Small intestine (tissue), 7 donors: ENCODE data around the gene WDR77. TPM values are rescaled to one million over a fixed set of nuclear protein-coding genes. Genes with fewer than 3 reads are reported as not detected.
A peak's percentile ranks its signal among the peaks of the same experiment; 100 is the strongest.

Experiments
- DNase-seq, 2 donors: peaks; one replicate each; pipeline versions ENCODE4 v3.0.0 to v3.0.0-alpha.2; 2013
- FAIRE-seq: peaks from 2 replicates; lab custom pipeline; 2012; peaks lifted over from hg19 to GRCh38; lab: Jason Lieb, UNC
- H3K27ac ChIP-seq, 3 donors: one replicate each; pipeline ENCODE4 v1.5.1; 2013; ENCODE audit warnings: low read length in 2 of 3, mild to moderate bottlenecking in 2 of 3, control low read depth in 1 of 3, inconsistent platforms in 1 of 3, low read depth in 1 of 3, moderate library complexity in 1 of 3
- H3K27me3 ChIP-seq, 3 donors: one replicate each; pipeline ENCODE4 v1.6.1; 2013; ENCODE audit warnings: low read length in 3 of 3, inconsistent platforms in 1 of 3; ENCODE audit not compliant: control insufficient read depth in 3 of 3, insufficient read depth in 3 of 3
- H3K36me3 ChIP-seq, 3 donors: one replicate each; pipeline ENCODE4 v1.6.1; 2013; ENCODE audit warnings: low read length in 3 of 3, inconsistent platforms in 1 of 3, low read depth in 1 of 3, mild to moderate bottlenecking in 1 of 3, moderate library complexity in 1 of 3; ENCODE audit not compliant: control insufficient read depth in 3 of 3, insufficient read depth in 2 of 3
- H3K4me1 ChIP-seq, 3 donors: one replicate each; pipeline ENCODE4 v1.6.1; 2013; ENCODE audit warnings: low read length in 2 of 3, inconsistent platforms in 1 of 3, low read depth in 1 of 3, mild to moderate bottlenecking in 1 of 3, moderate library complexity in 1 of 3; ENCODE audit not compliant: control insufficient read depth in 3 of 3, insufficient read depth in 2 of 3
- H3K4me3 ChIP-seq, 3 donors: one replicate each; pipeline ENCODE4 v1.5.1; 2013; ENCODE audit warnings: low read length in 3 of 3, control low read depth in 1 of 3, inconsistent platforms in 1 of 3, low read depth in 1 of 3, mild to moderate bottlenecking in 1 of 3, moderate library complexity in 1 of 3
- H3K9me3 ChIP-seq, 2 donors: one replicate each; pipeline ENCODE4 v1.6.1; 2013; ENCODE audit warnings: low read depth in 1 of 2, low read length in 1 of 2; ENCODE audit not compliant: control insufficient read depth in 2 of 2, insufficient read depth in 1 of 2
- WGBS, 3 donors: extraction: QIAGEN DNeasy Blood & Tissue Kit; methylation state at CpG; one replicate each; pipeline ENCODE4 v1.1.7; 2013; 5-methylcytosine and 5-hydroxymethylcytosine counted together
- polyA plus RNA-seq, 4 donors: library from polyadenylated mRNA; stranded (reverse) in 3 of 4; unstranded in 1 of 4; fragments of 200-250 nt in 3 of 4; fragments of 120-200 nt in 1 of 4; gene quantifications; one replicate each; pipeline versions ENCODE4 v1.2.1 to v1.2.3, GENCODE V29; 2013
- donor health status: healthy with polysubstance abuse.
- donor health status: control.
- donor health status: control.
- donor health status: Bipolar disorder and iron deficiency.
- donor health status: healthy.

WDR77 gene
- polyA plus RNA-seq, 4 donors = 11.0 to 30.1 (median 21.7) TPM

- no peak for FAIRE-seq
- H3K36me3 ChIP-seq = peaks cover 19 to 36% (median 21%) of the 10 kb centered on the region in 3 donors
- no peak for DNase-seq
- H3K27ac ChIP-seq = no peak overlapping the region
- 67 to 86% (median 74%) methylated on average over 3 of the region's 3 CpGs for WGBS, 3 donors
- H3K4me1 ChIP-seq = peaks cover 2 to 10% (median 9%) of the 10 kb centered on the region in 3 donors
- H3K4me3 ChIP-seq = no peak overlapping the region
- H3K9me3 ChIP-seq = no peaks in the 10 kb centered on the region
- no peaks in the 10 kb centered on the region for H3K27me3 ChIP-seq
Measured at GRCh38 chr1:111444031-111444430, 5.0 kb downstream of the WDR77 start.

DNA sequence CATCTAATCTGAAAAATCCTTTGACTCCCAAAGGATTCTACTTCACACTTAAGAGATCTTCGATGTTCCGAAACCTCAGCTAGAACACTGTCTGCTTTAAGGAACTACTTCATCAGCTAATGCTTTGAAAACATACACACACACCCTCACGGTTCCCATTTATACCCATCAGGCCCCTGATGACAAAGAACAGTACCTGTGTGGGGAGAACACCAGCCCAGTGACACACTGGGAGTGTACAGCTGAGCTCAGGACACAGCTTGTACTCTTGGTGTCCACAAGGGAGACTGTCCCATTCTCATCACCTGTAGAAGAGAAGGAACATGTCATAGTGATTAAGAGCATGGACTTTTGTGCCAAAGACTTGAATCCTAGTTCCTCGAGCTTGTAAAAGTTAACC, 6.6 kb downstream of the WDR77 start:
- Histone ChIP-seq H3K36me3 (peaks cover 21 to 36% (median 25%) of the 10 kb centered on the region in 3 donors), H3K27me3 (no peaks in the 10 kb centered on the region), H3K9me3 (no peaks in the 10 kb centered on the region), H3K27ac (no peak overlapping the region), H3K4me3 (no peak overlapping the region), H3K4me1 (peaks cover 2 to 10% (median 5%) of the 10 kb centered on the region in 3 donors)
- DNase-seq = no peak
- 81 to 86% (median 82%) methylated on average over 4 of the region's 4 CpGs for WGBS, 3 donors
- no peak for FAIRE-seq

GRCh38 chr1:111441573-111442192, 7.4 kb downstream of the WDR77 start:
- no peak overlapping the region for H3K4me3 ChIP-seq
- DNase-seq = peak; percentile 16 to 39
- H3K27ac ChIP-seq = no peak overlapping the region
- peaks cover 21 to 38% (median 25%) of the 10 kb centered on the region in 3 donors for H3K36me3 ChIP-seq
- H3K4me1 ChIP-seq = peaks cover 2 to 10% (median 2%) of the 10 kb centered on the region in 3 donors
- H3K27me3 ChIP-seq = no peaks in the 10 kb centered on the region
- H3K9me3 ChIP-seq = no peaks in the 10 kb centered on the region
- WGBS, 3 donors = 53 to 61% (median 59%) methylated on average over 9 of the region's 9 CpGs
- FAIRE-seq = no peak

DNA sequence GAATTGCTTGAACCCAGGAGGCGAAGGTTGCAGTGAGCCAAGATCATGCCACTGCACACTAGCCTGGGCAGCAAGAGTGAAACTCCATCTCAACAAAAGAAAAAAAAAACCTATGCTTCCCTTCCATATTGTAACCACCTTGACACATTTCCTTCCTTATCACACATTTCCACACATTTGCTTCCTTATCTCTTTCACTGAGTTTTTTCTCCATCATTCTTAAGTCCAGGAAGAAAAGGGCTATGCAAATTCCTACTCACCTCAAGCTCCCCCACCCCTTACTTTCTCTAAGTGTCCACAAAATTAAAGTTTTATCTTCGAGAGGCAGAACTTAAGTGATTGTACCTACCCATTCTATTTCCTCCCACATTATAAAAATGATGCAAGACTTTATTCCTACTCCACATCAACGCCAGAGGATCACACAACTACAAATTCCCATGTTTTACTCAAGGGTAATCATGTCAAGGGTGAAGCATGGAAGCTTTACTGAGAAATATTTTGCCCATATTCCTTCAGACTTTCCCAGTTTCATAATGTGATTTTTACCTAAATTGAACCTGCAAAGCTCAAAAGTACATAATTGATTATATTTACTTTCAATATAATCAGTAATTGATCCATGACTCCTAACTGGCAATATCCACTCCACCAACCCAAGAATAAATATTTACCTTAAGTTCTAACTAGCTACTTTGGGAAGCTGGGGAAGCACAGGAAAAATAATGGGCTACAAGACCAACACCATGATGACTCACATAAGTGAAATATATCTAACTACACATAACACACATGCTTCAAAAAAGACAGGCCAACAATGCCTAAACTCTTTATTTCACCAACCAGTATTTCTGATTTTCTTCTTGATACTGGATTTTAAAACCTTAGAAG, 9.3 kb downstream of the WDR77 start:
- FAIRE-seq = no peak
- peaks cover 21 to 34% (median 25%) of the 10 kb centered on the region in 3 donors for H3K36me3 ChIP-seq
- no peaks in the 10 kb centered on the region for H3K27me3 ChIP-seq
- no peak overlapping the region for H3K4me3 ChIP-seq
- DNase-seq = no peak
- H3K27ac ChIP-seq = no peak overlapping the region
- WGBS, 3 donors = 84 to 91% (median 88%) methylated on average over 3 of the region's 3 CpGs
- H3K9me3 ChIP-seq = no peaks in the 10 kb centered on the region
- no peaks in the 10 kb centered on the region for H3K4me1 ChIP-seq

- 69 to 86% (median 75%) methylated on average over 3 of the region's 3 CpGs for WGBS, 3 donors
- Histone ChIP-seq H3K9me3 (no peaks in the 10 kb centered on the region), H3K4me3 (no peak overlapping the region), H3K4me1 (no peaks in the 10 kb centered on the region), H3K36me3 (peaks cover 10 to 16% (median 16%) of the 10 kb centered on the region in 3 donors), H3K27me3 (no peaks in the 10 kb centered on the region), H3K27ac (no peak overlapping the region)
- FAIRE-seq (no peak), DNase-seq (no peak)
Measured at GRCh38 chr1:111436726-111437125, 12.3 kb downstream of the WDR77 start.

- DNase-seq = no peak
- no peak for FAIRE-seq
- 93 to 95% (median 93%) methylated on average over 3 of the region's 3 CpGs for WGBS, 3 donors
- Histone ChIP-seq H3K27me3 (no peaks in the 10 kb centered on the region), H3K9me3 (no peaks in the 10 kb centered on the region), H3K4me3 (no peak overlapping the region), H3K36me3 (no peaks in the 10 kb centered on the region), H3K4me1 (peaks cover 0 to 10% (median 2%) of the 10 kb centered on the region in 3 donors), H3K27ac (no peak overlapping the region)
Measured at GRCh38 chr1:111424281-111424680, 24.8 kb downstream of the WDR77 start.

GRCh38 chr1:111422546-111423391, 26.3 kb downstream of the WDR77 start:
- no peaks in the 10 kb centered on the region for H3K36me3 ChIP-seq
- FAIRE-seq = no peak
- no peak overlapping the region for H3K4me3 ChIP-seq
- 29 to 72% (median 47%) methylated on average over 13 of the region's 13 CpGs for WGBS, 3 donors
- H3K9me3 ChIP-seq = no peaks in the 10 kb centered on the region
- H3K27ac ChIP-seq = no peak overlapping the region
- DNase-seq = peak; percentile 63 to 85
- no peaks in the 10 kb centered on the region for H3K27me3 ChIP-seq
- peaks cover 0 to 10% (median 2%) of the 10 kb centered on the region in 3 donors for H3K4me1 ChIP-seq

DNA sequence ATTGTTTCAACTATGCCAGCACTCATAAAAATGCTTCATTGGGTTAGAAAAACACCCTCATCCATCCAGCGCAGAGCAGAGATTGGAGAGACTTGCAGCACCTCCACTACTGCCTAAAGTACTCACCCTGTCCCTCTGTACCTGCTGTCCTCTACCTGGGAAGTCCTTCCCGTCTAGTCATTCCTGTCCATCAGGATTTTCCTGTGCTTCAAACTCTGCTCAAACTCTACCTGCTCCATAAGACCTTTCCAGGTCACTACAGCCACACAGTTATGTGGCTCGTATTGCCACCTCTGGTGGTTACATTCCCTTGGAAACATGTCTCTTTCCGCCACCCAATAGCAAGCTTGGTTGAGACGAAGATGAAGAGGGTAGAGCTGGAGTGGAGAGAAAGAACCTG, 28.7 kb downstream of the WDR77 start:
- Histone ChIP-seq H3K36me3 (no peaks in the 10 kb centered on the region), H3K4me3 (no peak overlapping the region), H3K27ac (no peak overlapping the region), H3K4me1 (peaks cover 0 to 14% (median 2%) of the 10 kb centered on the region in 3 donors), H3K9me3 (no peaks in the 10 kb centered on the region), H3K27me3 (no peaks in the 10 kb centered on the region)
- FAIRE-seq (no peak), DNase-seq (no peak)
- 82 to 84% (median 84%) methylated on average over 5 of the region's 5 CpGs for WGBS, 3 donors
